Measurements from ENCODE around the gene RXRA. TPM values are rescaled to one million over a fixed set of nuclear protein-coding genes. Genes with fewer than 3 reads are reported as not detected.

The RXRA gene
- 10 to 100 TPM; 53.5 to 61.5 (median 56.5) TPM for total RNA-seq

DNA sequence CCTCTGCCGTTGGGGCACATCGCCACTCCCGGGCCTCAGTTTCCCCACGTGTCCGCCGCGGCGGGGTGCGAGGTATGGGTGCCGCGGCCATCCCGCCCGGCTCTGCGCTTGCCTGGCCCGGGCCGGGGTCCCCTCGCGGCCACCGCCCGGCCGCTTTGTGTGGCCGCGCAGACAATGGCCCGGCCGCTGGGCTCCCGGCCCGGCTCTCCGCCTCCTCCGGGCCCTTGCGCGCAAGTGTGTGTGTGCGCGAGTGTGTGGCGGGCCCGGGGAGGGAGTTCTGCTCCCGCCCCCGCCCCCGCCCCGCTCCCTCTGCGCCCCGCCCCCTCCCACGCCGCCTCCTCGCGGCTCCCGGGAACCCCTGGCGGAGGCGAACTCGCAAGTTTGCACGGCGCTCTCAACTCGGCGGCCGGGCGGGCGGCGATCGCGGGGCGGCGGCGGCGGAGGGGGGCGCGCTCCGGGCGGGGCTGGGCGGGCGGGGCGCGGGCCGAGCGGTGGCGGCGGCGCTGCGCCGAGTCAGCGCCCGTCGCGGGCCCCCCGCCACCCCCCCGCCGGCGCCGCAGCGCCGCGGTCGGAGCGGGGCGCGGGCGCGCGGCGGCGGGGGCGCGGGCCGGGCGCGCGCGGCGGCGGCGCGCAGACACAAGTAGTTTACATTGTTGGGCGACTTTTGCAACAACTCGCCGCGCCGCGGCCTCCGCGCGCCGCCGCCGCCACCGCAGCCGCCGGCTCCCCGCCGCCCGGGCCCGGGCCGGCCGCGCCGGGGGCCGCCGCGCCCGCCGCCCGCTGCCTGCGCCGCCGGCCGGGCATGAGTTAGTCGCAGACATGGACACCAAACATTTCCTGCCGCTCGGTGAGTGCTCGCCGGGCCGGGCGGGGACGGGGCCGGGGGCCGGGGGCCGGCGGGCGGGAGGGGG lies at the start of gene RXRA:
RXRA (plus strand) TSS at position 643 of the 911 bp plus-strand sequence; CDS start at position 820, 177 bp downstream.
- H3K9me3 ChIP-seq: no peaks in the 10 kb centered on the region
- 0 to 1% methylated on average over 1 to 35 of the region's 156 CpGs for WGBS, 2 donors
- H3K27me3 ChIP-seq: no peaks in the 10 kb centered on the region
- H3K36me3 ChIP-seq: no peaks in the 10 kb centered on the region
- H3K4me1 ChIP-seq: peaks cover 0 to 75% (median 57%) of the 10 kb centered on the region in 4 donors
- TF ChIP-seq, protein P1, sequence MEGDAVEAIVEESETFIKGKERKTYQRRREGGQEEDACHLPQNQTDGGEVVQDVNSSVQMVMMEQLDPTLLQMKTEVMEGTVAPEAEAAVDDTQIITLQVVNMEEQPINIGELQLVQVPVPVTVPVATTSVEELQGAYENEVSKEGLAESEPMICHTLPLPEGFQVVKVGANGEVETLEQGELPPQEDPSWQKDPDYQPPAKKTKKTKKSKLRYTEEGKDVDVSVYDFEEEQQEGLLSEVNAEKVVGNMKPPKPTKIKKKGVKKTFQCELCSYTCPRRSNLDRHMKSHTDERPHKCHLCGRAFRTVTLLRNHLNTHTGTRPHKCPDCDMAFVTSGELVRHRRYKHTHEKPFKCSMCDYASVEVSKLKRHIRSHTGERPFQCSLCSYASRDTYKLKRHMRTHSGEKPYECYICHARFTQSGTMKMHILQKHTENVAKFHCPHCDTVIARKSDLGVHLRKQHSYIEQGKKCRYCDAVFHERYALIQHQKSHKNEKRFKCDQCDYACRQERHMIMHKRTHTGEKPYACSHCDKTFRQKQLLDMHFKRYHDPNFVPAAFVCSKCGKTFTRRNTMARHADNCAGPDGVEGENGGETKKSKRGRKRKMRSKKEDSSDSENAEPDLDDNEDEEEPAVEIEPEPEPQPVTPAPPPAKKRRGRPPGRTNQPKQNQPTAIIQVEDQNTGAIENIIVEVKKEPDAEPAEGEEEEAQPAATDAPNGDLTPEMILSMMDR (IDR thresholded peaks at IDR 0.05): peak in 4 of 5 experiments; percentile 21 to 39 (median 36)
- peak; percentile 67 to 87 for TF ChIP-seq POLR2A (IDR thresholded peaks at IDR 0.05)
- peak in 1 of 2 donors; percentile 81 for TF ChIP-seq EP300 (IDR thresholded peaks at IDR 0.05)
- H3K27ac ChIP-seq: peak within 1 kb of the TSS; percentile 94 to 99 (median 96)
- peak within 1 kb of the TSS; percentile 75 to 91 (median 82) for H3K4me3 ChIP-seq
- DNase-seq (ENCODE audit: low spot score in 2 of 2): peak; percentile 68 to 73

DNA sequence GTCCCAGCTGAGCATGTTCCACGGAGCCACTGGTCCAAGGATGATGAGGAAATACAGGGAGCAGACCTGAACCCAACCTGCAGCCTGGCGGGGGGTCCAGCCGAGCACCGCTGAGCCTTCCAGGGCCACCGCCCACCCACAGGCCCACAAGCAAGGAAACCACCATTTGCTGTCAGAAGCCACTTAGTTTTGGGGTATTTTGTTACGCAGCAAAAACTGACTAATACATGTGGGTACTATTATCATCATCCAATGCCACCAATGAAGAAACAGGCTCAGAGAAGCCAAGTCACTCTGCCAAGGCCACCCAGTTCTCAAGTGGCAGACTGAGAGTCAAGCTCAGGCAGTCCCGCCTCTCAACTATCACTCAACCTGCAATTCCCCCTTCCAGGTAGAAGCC lies 48.0 kb upstream of the RXRA start:
- Histone ChIP-seq H3K27me3 (peaks cover 0 to 5% of the 10 kb centered on the region in 2 donors), H3K27ac (no peak overlapping the region), H3K9me3 (no peaks in the 10 kb centered on the region), H3K36me3 (no peaks in the 10 kb centered on the region), H3K4me3 (no peak overlapping the region), H3K4me1 (peaks cover 0 to 10% (median 7%) of the 10 kb centered on the region in 4 donors)
- DNase-seq (ENCODE audit: low spot score in 2 of 2): no peak
- TF ChIP-seq, protein P1 (IDR thresholded peaks at IDR 0.05): no peak
- no peak for TF ChIP-seq EP300 (IDR thresholded peaks at IDR 0.05)
- WGBS, 2 donors: 96 to 97% methylated on average over 6 to 7 of the region's 7 CpGs

DNA sequence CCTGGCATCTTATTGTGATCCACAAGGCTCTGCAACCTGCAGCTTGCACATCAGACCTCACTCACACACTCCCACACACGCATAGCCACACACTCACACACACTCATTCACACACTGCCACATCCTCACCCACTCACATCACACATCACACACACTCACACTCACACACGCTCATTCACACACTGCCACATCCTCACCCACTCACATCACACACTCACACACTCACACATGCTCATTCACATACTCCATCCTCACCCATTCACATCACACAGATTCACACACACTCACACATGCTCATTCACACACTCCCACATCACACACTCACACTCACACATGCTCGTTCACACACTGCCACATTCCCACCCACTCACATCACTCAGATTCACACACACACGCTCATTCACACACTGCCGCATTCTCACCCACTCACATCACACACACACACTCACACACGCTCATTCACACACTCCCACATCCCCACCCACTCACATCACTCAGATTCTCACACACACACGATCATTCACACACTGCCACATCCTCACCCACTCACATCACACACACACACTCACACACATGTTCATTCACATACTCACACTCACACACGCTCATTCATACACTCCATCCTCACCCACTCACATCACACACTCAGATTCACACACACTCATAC lies 47.1 kb upstream of the RXRA start:
- Histone ChIP-seq H3K27me3 (no peaks in the 10 kb centered on the region), H3K4me3 (no peak overlapping the region), H3K4me1 (peaks cover 0 to 16% (median 13%) of the 10 kb centered on the region in 4 donors), H3K27ac (no peak overlapping the region), H3K36me3 (no peaks in the 10 kb centered on the region), H3K9me3 (no peaks in the 10 kb centered on the region)
- no peak for TF ChIP-seq EP300 (IDR thresholded peaks at IDR 0.05)
- TF ChIP-seq POLR2A (IDR thresholded peaks at IDR 0.05): no peak
- TF ChIP-seq, protein P1 (IDR thresholded peaks at IDR 0.05): no peak
- WGBS, 2 donors: 70 to 73% methylated on average over 8 of the region's 8 CpGs
- no peak for DNase-seq (ENCODE audit: low spot score in 2 of 2)

DNA sequence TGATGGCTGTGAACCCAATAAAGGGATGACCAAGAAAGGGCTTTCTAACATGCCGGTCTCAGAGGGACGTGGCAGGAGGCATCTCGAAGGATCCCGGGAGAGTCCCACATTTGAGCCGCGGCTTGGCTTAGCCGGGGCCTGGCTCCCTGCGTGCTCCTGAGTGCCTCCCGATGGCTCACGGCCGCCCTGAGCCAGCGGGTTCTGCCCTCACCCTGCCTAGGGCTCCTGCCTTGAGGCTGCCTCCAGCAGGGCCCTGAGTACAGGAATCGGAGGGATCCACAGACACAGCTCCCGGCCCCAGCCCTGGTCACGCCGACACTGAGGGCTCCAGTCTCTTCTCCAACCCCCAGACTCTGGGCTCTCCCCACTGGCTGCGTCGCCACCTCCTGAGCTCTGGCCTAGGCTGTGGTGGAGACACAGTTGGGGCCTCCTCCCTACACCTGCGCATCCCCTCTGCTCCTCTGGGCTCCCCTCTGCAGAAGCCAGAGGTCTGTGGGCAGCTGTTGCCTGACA lies 44.1 kb upstream of the RXRA start:
- Histone ChIP-seq H3K27me3 (no peaks in the 10 kb centered on the region), H3K36me3 (no peaks in the 10 kb centered on the region), H3K9me3 (no peaks in the 10 kb centered on the region), H3K27ac (peak overlapping the region in 1 of 4 donors; percentile 66), H3K4me3 (no peak overlapping the region), H3K4me1 (peaks cover 0 to 16% (median 13%) of the 10 kb centered on the region in 4 donors)
- TF ChIP-seq, protein P1 (IDR thresholded peaks at IDR 0.05): no peak
- no peak for DNase-seq (ENCODE audit: low spot score in 2 of 2)
- 90 to 92% methylated on average over 15 to 19 of the region's 19 CpGs for WGBS, 2 donors

All from tibial nerve (tissue), 4 donors.